HL-60/S4 treated with retinoic acid at 250 ng/mL for 4 days and 3 days (cell line): ENCODE measurements around the gene PLB1.

Experiments
- in situ Hi-C: fragments of 300-500 bp; cut with MboI; formaldehyde crosslinking; loops from 2 replicates; pipeline ENCODE4 v1.7.0; 2022; ENCODE audit warnings: low sequenced_read_pairs

Gene PLB1

DNA sequence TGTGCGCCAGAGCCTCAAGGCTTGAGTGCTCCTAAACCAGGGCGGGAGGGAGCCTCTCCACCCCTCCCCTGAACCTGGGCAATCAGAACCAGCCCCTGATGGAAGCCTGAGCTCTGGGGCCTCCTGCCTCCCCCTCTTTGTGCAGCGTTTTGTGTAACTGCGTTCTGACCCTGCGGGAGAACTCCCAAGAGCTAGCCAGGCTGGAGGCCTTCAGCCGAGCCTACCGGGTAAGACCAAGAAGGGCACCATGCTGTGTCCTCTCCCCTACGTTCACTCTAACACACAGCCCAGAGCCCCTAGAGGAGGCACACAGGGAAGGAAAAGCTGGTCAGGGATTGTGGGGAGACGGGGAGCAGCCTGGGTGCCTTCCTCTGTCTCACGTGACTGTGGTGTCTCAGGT lies 108.0 kb downstream of the PLB1 start:
- in situ Hi-C loops, result no loop called here

DNA sequence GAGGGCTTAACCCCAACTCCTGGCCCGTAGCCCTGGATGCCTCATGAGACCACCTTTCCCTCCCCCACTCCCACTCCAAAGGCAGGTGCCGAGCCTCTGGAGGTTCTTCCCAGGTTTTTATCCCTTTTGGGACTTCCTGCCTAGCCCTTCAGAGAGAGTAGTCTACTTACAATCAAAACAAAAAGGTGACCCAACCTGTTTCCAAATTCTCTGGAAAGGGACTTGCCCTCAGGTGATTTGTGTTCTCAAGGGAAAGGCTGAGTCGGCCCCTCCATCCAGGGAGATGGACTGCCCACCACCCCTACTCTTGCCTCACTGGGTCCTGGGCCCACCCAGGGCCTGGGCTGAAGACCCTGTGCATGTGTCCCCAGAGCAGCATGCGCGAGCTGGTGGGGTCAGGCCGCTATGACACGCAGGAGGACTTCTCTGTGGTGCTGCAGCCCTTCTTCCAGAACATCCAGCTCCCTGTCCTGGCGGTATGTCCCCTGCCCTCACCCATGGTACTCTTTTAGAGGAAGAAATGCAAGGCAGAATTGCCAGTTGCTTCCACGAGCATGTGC lies 108.5 kb downstream of the PLB1 start:
- in situ Hi-C loops, result no loop called here

DNA sequence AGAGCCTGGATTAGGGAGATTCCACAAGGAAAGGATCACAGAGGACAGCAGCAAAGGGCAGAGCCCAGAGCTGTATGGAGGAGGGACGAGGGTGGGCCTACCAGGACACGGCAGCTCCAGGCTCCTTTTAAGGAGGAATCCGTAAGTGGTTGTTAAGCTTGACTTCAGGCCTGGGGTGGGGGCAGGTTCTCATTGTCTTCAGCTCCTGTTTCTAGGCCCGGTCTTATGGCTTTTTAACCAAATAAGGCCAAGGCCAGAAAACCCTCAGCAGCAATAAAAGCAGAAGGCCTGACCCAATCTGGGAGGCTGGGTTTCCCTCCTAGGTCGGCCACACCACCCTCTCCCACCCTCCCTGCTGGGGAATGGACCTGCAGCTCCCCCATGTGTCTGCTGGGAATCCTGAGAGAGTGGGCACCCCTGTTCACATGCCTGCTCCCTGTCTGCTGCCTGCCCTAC lies 111.2 kb downstream of the PLB1 start:
- in situ Hi-C loops, result no loop called here

GRCh38 chr2:28607730-28608499 lies 112.1 kb downstream of the PLB1 start:
- in situ Hi-C loops, result no loop called here

DNA sequence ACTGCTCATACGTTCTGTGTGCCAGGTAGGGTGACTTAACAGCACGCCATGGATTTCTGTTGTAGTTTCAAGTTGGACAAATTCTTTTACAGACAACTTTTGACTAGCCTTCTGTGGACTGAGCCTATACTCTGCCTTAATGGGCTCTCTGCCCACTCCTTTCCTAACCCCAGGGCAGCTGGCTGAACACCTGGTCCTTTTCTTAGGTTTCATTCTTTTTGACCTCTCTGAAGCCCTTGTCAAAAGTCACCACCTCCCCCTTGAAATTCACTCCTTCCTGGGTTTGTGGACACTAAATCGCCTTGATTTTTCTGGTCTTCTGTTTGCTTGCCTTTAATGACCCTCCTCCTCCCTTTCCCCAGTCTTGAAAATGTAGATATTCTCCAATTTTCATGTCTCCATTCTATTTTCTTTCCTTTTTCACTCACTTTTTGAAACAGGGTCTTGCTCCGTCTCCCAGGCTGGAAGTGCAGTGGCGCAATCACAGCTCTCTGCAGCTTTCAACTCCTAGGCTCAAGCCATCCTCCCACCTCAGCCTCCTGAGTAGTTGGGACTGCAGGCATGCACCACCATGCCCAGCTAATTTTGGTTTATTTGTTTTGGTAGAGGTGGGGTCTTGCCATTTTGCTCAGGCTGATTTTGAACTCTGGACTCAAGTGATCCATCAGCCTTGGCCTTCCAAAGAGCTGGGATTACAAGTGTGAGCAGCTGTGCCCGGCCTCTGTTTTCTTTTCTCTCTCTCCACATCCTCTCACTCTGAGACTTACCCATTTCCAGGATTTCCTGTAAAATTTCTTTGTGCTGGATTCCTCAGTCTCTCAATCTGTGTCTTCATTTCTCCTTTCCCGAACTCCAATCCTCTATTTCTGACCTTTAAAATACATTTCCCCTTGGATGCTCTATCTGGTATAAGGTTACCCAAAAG lies 112.9 kb downstream of the PLB1 start:
- in situ Hi-C loops, result no loop called here

GRCh38 chr2:28610583-28611201 lies 114.8 kb downstream of the PLB1 start:
- in situ Hi-C loops, result no loop called here

GRCh38 chr2:28612131-28612812 lies 116.4 kb downstream of the PLB1 start:
- in situ Hi-C loops, result no loop called here

DNA sequence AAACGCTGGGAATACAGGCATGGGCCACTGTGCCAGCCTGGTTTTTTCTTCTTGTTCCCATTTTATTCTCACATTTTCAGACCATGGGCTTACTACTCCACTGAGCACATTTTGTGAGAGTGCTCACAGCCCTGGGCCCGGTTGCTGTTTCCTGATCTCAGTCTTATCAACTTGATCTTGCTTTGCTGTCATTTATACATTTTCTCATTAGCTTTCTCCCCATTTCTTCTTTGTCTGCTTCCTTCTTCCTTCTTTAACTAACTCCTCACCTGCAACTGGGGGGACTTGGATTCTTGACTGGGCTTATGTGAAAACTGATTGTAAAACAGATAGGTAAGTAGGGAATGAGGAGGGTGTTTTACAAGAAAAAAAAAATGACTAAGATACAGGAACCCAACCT lies 117.3 kb downstream of the PLB1 start:
- in situ Hi-C loops, result no loop called here

GRCh38 chr2:28613633-28614501 lies 118.0 kb downstream of the PLB1 start:
- in situ Hi-C loops, result no loop called here

DNA sequence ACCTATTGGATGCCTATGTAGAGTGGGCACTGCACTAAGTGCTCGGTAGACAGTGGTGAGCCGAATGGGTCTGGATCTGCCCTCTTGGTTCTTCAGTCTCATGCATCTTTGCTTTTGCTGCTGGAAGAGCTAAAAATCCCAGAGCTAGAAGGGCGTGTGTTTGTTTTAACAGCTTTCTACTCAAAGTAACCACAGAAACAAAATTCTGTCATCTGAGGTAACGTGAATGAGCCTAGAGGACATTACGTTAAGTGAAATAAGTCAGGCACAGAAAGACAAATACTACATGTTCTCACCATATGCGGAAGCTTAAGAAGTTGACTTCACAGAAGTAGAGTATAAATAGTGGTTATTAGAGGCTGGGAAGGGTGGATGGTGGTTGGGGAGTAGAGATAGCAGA lies 119.8 kb downstream of the PLB1 start:
- in situ Hi-C loops, result no loop called here

GRCh38 chr2:28616396-28616999 lies 120.6 kb downstream of the PLB1 start:
- in situ Hi-C loops, result no loop called here

GRCh38 chr2:28617502-28618184 lies 121.8 kb downstream of the PLB1 start:
- in situ Hi-C loops, result no loop called here

- in situ Hi-C loops, result no loop called here
Measured at GRCh38 chr2:28618221-28619141, 122.6 kb downstream of the PLB1 start.

DNA sequence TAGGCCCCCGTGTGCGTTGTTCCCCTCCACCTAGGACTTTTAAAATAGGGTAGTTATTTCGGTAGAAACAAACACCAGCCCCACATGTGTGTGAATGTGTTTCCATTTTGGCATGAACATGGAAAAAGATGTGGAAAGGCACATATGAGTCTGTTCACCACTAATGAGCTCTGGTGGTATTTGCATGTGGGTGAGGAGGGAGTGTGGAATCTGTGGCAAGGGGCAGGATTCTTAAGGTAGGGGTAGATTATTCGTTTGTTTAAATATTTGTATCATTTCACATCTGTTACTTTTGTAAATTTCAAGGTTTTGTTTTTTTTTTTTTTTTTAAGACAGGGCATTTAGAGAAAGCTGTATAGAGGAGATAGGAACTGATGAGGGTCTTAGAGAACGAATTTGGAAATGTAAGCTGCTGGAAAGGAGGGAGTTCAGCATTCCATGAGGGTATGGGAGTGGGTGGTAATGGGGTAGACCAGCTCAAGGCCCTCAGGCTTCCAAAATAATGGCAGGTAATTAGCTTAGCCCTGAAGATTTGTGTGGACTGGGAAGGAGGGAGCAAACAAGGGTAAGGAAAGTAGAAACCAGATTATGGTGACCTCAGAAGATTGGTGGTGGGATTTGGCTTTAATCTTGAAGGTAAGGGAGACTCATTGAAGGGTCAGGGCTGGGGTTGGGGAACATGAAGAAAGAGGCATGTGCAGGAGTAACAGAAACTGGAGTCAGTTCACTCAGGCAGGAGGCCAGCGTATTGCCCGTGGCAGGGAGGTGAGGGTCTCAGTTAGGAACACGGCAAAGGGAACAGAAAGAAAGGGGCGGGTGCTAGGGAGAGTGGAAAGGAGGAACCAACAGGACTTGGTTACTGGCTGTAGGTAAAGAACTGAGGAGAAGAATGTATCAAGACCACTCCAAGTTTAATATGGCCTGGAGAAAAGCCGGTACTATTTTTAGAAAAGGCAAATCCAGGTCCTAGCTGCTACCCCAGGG lies 123.6 kb downstream of the PLB1 start:
- in situ Hi-C loops, result no loop called here

- in situ Hi-C loops, result no loop called here
Measured at GRCh38 chr2:28620291-28620793, 124.5 kb downstream of the PLB1 start.

DNA sequence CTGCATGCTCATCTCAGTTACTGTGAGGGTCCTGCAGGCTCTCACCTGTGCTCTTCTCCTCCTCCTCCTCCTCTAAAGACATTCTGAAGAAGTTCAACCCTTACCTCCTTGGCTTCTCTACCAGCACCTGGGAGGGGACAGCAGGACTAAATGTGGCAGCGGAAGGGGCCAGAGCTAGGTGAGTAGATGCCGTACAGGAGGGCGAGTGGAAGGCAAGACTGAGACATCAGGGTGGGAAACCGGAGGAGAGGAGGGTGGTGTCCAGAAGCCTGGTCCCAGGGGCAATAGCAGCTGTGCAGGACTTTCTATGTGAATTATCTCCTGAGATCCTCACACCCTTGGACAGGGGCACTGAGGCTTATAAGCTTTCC lies 124.9 kb downstream of the PLB1 start:
- in situ Hi-C loops, result no loop called here
